Progenitor cell of endocrine pancreas (in vitro differentiated cells): ENCODE data around the gene CDK14. TPM values are rescaled to one million over a fixed set of nuclear protein-coding genes. Genes with fewer than 3 reads are reported as not detected.
"Not testable (repeated sequence)": the region's sequence is repeated elsewhere in the genome, so short reads cannot be mapped to it uniquely, and the experiment has no call there.

Experiments
- DNase-seq: peaks from one replicate; pipeline ENCODE4 v3.0.0; 2021; ENCODE audit warnings: low spot score; ENCODE audit not compliant: unreplicated experiment
- H3K27ac Mint-ChIP-seq: 2 replicates; pipeline ENCODE4 v1.8.0; 2021; ENCODE audit warnings: mild to moderate bottlenecking, moderate library complexity, mixed read lengths
- H3K27me3 Mint-ChIP-seq: 2 replicates; pipeline ENCODE4 v1.8.0; 2021; ENCODE audit warnings: mixed read lengths
- H3K36me3 Mint-ChIP-seq: 2 replicates; pipeline ENCODE4 v1.8.0; 2022; ENCODE audit warnings: mixed read lengths; ENCODE audit not compliant: insufficient read depth
- H3K4me1 Mint-ChIP-seq: 2 replicates; pipeline ENCODE4 v1.8.0; 2021; ENCODE audit warnings: low read depth, mixed read lengths
- H3K4me3 Mint-ChIP-seq: 2 replicates; pipeline ENCODE4 v1.8.0; 2021; ENCODE audit warnings: low read depth, mild to moderate bottlenecking, moderate library complexity, mixed read lengths
- H3K9me3 Mint-ChIP-seq: 2 replicates; pipeline ENCODE4 v1.8.0; 2021; ENCODE audit warnings: low read depth, mixed read lengths
- CTCF ChIP-seq: fragments of 200-600 bp; sonication (generic); IDR thresholded peaks from one replicate; pipeline ENCODE4 v1.5.0; 2021; ENCODE audit warnings: antibody characterized with exemption, mild to moderate bottlenecking; ENCODE audit not compliant: unreplicated experiment
- total RNA-seq: library from RNA; stranded (reverse); gene quantifications from 2 replicates; pipeline ENCODE4 v1.2.1, GENCODE V29; 2021

CDK14 gene
- total RNA-seq, 1 donor from 2014 or later = 117 TPM

GRCh38 chr7:90625562-90625961 is 29.4 kb downstream of the CDK14 start:
- Mint-ChIP-seq H3K27me3 (no peaks in the 10 kb centered on the region), H3K36me3 (no peaks in the 10 kb centered on the region), H3K27ac (peak overlapping the region; percentile 86), H3K4me3 (no peak overlapping the region), H3K4me1 (peaks cover 25% of the 10 kb centered on the region), H3K9me3 (no peaks in the 10 kb centered on the region)
- no peak for DNase-seq
- TF ChIP-seq CTCF = no peak

GRCh38 chr7:90626013-90626412 is 29.9 kb downstream of the CDK14 start:
- no peak for DNase-seq
- no peak overlapping the region for H3K4me3 Mint-ChIP-seq
- H3K4me1 Mint-ChIP-seq = peaks cover 25% of the 10 kb centered on the region
- peak overlapping the region; percentile 86 for H3K27ac Mint-ChIP-seq
- no peaks in the 10 kb centered on the region for H3K27me3 Mint-ChIP-seq
- no peak for TF ChIP-seq CTCF
- H3K9me3 Mint-ChIP-seq = no peaks in the 10 kb centered on the region
- peaks cover under 1% of the 10 kb centered on the region for H3K36me3 Mint-ChIP-seq

GRCh38 chr7:90629297-90629918 is 33.3 kb downstream of the CDK14 start:
- Mint-ChIP-seq H3K4me1 (peaks cover 15% of the 10 kb centered on the region), H3K9me3 (no peaks in the 10 kb centered on the region), H3K36me3 (peaks cover 10% of the 10 kb centered on the region), H3K27me3 (no peaks in the 10 kb centered on the region), H3K4me3 (no peak overlapping the region), H3K27ac (no peak overlapping the region)
- TF ChIP-seq CTCF = peak; percentile 57
- DNase-seq = no peak

GRCh38 chr7:90631502-90631901 is 35.4 kb downstream of the CDK14 start:
- H3K27ac Mint-ChIP-seq = no peak overlapping the region
- no peaks in the 10 kb centered on the region for H3K27me3 Mint-ChIP-seq
- DNase-seq = no peak
- peaks cover 13% of the 10 kb centered on the region for H3K36me3 Mint-ChIP-seq
- no peak overlapping the region for H3K4me3 Mint-ChIP-seq
- H3K4me1 Mint-ChIP-seq = peaks cover 2% of the 10 kb centered on the region
- TF ChIP-seq CTCF = no peak
- no peaks in the 10 kb centered on the region for H3K9me3 Mint-ChIP-seq

- H3K9me3 Mint-ChIP-seq = peaks cover 38% of the 10 kb centered on the region
- H3K27ac Mint-ChIP-seq, H3K4me1 Mint-ChIP-seq, DNase-seq, H3K4me3 Mint-ChIP-seq, H3K27me3 Mint-ChIP-seq: not testable (repeated sequence)
- peaks cover 47% of the 10 kb centered on the region for H3K36me3 Mint-ChIP-seq
Measured at GRCh38 chr7:90639683-90640082, 43.6 kb downstream of the CDK14 start.

GRCh38 chr7:90642978-90643377 is 46.9 kb downstream of the CDK14 start:
- no peak for DNase-seq
- peaks cover 39% of the 10 kb centered on the region for H3K36me3 Mint-ChIP-seq
- no peak overlapping the region for H3K27ac Mint-ChIP-seq
- H3K9me3 Mint-ChIP-seq = peaks cover 36% of the 10 kb centered on the region
- no peaks in the 10 kb centered on the region for H3K27me3 Mint-ChIP-seq
- no peaks in the 10 kb centered on the region for H3K4me1 Mint-ChIP-seq
- no peak overlapping the region for H3K4me3 Mint-ChIP-seq
- no peak for TF ChIP-seq CTCF
